Neural progenitor cell (in vitro differentiated cells): Measurements from ENCODE around the gene MIA2. TPM values are rescaled to one million over a fixed set of nuclear protein-coding genes. Genes with fewer than 3 reads are reported as not detected.
"Not testable (repeated sequence)": the region's sequence is repeated elsewhere in the genome, so short reads cannot be mapped to it uniquely, and the experiment has no call there.

ENCODE experiments used
- DNase-seq: peaks from one replicate; pipeline ENCODE4 v3.0.0-alpha.2; 2016; ENCODE audit warnings: low spot score
- H2AFZ ChIP-seq: fragments of 200-600 bp; sonication (generic); replicated peaks from 2 replicates; pipeline ENCODE4 v1.6.1; 2016; ENCODE audit warnings: antibody characterized with exemption
- H3F3A ChIP-seq: fragments of 200-600 bp; sonication (generic); 2 replicates; pipeline ENCODE4 v1.6.1; 2016; ENCODE audit warnings: antibody characterized with exemption, low read depth
- H3K27ac ChIP-seq: fragments of 200-600 bp; sonication (generic); 2 replicates; pipeline ENCODE4 v1.5.1; 2016; ENCODE audit warnings: mild to moderate bottlenecking
- H3K27me3 ChIP-seq: fragments of 200-600 bp; sonication (generic); 2 replicates; pipeline ENCODE4 v1.6.1; 2016; ENCODE audit warnings: mild to moderate bottlenecking, moderate library complexity
- H3K36me3 ChIP-seq: fragments of 200-600 bp; sonication (generic); 2 replicates; pipeline ENCODE4 v1.5.1; 2016
- H3K4me1 ChIP-seq: fragments of 200-600 bp; sonication (generic); 2 replicates; pipeline ENCODE4 v1.6.1; 2016; ENCODE audit warnings: mixed run types
- H3K4me2 ChIP-seq: fragments of 200-600 bp; sonication (generic); 2 replicates; pipeline ENCODE4 v1.6.1; 2016
- H3K4me3 ChIP-seq: fragments of 200-600 bp; sonication (generic); 2 replicates; pipeline ENCODE4 v1.5.1; 2016
- H3K79me2 ChIP-seq: fragments of 200-600 bp; sonication (generic); 2 replicates; pipeline ENCODE4 v1.6.1; 2016; ENCODE audit warnings: low read depth
- H3K9ac ChIP-seq: fragments of 200-600 bp; sonication (generic); 2 replicates; pipeline ENCODE4 v1.6.1; 2016
- H3K9me3 ChIP-seq: fragments of 200-600 bp; sonication (generic); 2 replicates; pipeline ENCODE4 v1.5.1; 2016; ENCODE audit warnings: low read depth
- H4K20me1 ChIP-seq: fragments of 200-600 bp; sonication (generic); 2 replicates; pipeline ENCODE4 v1.6.1; 2016; ENCODE audit warnings: low read depth
- H3K27ac Mint-ChIP-seq: 3 replicates; pipeline ENCODE4 v1.8.0; 2021; ENCODE audit warnings: mixed read lengths
- H3K27me3 Mint-ChIP-seq: 2 replicates; pipeline ENCODE4 v1.8.0; 2022; ENCODE audit warnings: low read depth, mild to moderate bottlenecking, inconsistent platforms, moderate library complexity, mixed read lengths; ENCODE audit not compliant: insufficient read depth
- H3K36me3 Mint-ChIP-seq: 3 replicates; pipeline ENCODE4 v1.8.0; 2021; ENCODE audit warnings: mixed read lengths
- H3K4me1 Mint-ChIP-seq: 3 replicates; pipeline ENCODE4 v1.8.0; 2021; ENCODE audit warnings: mixed read lengths
- H3K4me3 Mint-ChIP-seq: 3 replicates; pipeline ENCODE4 v1.8.0; 2021; ENCODE audit warnings: mild to moderate bottlenecking, moderate library complexity, mixed read lengths
- H3K9me3 Mint-ChIP-seq: 3 replicates; pipeline ENCODE4 v1.8.0; 2020; ENCODE audit warnings: mixed read lengths
- EZH2 ChIP-seq: fragments of 200-600 bp; sonication (generic); IDR thresholded peaks from 2 replicates; pipeline ENCODE4 v1.6.1; 2017; ENCODE audit warnings: antibody characterized with exemption, mild to moderate bottlenecking, moderate library complexity
- EZH2phosphoT487 ChIP-seq: fragments of 200-600 bp; sonication (generic); IDR thresholded peaks from 2 replicates; pipeline ENCODE4 v1.6.1; 2017; ENCODE audit warnings: antibody characterized with exemption
- total RNA-seq: library from RNA; depleted of rRNA; stranded (reverse); fragments of >200 nt; gene quantifications from 2 replicates; pipeline ENCODE4 v1.2.3, GENCODE V29; 2015; ENCODE audit warnings: low replicate concordance
- TF ChIP-seq, protein P1 (sequence below): fragments of 200-600 bp; sonication (generic); IDR thresholded peaks from 2 replicates; pipeline ENCODE4 v1.5.1; 2017; ENCODE audit warnings: antibody characterized with exemption, mild to moderate bottlenecking

MIA2 gene
- total RNA-seq, 1 donor from 2014 or later = 13.0 TPM

DNA sequence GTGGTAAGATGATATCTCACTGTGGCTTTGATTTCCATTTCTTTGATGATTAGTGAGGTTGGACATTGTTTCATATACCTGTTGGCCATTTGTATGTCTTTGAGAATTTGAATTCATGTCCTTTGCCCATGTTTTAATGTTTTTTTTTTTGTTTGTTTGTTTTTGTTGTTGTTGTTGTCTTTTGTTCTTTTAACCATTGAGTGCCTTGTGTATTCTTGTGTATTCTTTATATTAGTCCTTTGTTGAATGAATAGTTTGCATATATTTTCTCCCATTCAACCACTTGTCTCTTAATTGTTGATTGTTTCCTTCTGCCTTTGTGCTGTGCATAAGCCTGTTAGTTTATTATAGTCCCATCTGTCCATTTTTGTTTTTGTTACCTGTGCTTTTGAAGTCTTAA is 126.6 kb downstream of the MIA2 start:
- DNase-seq = no peak
- Mint-ChIP-seq H3K27ac (no peak overlapping the region), H3K4me1 (no peaks in the 10 kb centered on the region), H3K27me3 (peaks cover 2% of the 10 kb centered on the region), H3K36me3 (peaks cover 37% of the 10 kb centered on the region), H3K4me3 (no peak overlapping the region), H3K9me3 (peaks cover 43% of the 10 kb centered on the region)
- no peaks in the 10 kb centered on the region for H3K36me3 ChIP-seq
- H3K4me2 ChIP-seq = no peak overlapping the region
- no peak overlapping the region for H3K9ac ChIP-seq
- no peaks in the 10 kb centered on the region for H4K20me1 ChIP-seq
- H3K79me2 ChIP-seq = no peaks in the 10 kb centered on the region
- no peaks in the 10 kb centered on the region for H3K4me1 ChIP-seq
- TF ChIP-seq EZH2 (no peak), EZH2phosphoT487 (no peak)
- TF ChIP-seq, protein P1, sequence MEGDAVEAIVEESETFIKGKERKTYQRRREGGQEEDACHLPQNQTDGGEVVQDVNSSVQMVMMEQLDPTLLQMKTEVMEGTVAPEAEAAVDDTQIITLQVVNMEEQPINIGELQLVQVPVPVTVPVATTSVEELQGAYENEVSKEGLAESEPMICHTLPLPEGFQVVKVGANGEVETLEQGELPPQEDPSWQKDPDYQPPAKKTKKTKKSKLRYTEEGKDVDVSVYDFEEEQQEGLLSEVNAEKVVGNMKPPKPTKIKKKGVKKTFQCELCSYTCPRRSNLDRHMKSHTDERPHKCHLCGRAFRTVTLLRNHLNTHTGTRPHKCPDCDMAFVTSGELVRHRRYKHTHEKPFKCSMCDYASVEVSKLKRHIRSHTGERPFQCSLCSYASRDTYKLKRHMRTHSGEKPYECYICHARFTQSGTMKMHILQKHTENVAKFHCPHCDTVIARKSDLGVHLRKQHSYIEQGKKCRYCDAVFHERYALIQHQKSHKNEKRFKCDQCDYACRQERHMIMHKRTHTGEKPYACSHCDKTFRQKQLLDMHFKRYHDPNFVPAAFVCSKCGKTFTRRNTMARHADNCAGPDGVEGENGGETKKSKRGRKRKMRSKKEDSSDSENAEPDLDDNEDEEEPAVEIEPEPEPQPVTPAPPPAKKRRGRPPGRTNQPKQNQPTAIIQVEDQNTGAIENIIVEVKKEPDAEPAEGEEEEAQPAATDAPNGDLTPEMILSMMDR = no peak
- no peaks in the 10 kb centered on the region for H3F3A ChIP-seq
- peaks cover 7% of the 10 kb centered on the region for H3K9me3 ChIP-seq
- no peak overlapping the region for H3K4me3 ChIP-seq
- H3K27ac ChIP-seq = no peak overlapping the region
- no peak overlapping the region for H2AFZ ChIP-seq
- no peaks in the 10 kb centered on the region for H3K27me3 ChIP-seq

DNA sequence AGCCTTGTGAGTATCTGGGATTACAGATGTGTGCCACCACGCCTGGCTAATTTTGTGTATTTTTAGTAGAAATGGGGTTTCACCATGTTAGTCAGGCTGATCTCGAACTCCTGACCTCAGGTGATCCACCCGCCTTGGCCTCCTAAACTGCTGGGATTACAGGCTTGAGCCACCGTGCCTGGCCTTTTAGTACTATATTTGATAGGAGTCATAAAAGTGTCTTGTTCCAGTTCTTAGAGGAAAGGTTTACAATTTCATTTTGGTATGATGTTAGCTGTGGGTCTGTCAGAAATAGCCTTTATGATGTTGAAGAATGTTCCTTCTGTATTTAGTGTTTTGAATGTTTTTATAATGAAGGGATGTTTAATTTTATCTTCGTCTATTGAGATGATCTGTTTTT is 127.8 kb downstream of the MIA2 start:
- peaks cover 37% of the 10 kb centered on the region for H3K36me3 Mint-ChIP-seq

DNA sequence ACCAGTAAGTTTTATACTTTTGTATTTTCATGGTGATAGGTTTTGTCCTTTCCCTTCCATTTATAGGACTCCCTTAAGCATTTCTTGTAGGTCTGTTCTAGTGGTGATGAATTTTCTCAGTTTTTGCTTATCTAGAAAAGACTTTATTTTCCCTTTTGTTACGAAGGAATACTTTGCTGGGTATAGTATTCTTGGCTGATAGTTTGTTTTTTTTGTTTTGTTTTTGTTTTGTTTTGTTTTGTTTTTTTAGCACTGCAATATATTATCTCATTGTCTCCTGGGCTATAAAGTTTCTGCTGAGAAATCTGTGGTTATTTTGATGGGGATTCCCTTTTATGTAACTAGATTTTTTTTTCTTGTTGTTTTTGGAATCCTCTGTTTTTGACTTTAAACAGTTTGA is 130.8 kb downstream of the MIA2 start:
- TF ChIP-seq EZH2 (no peak), EZH2phosphoT487 (no peak)
- TF ChIP-seq, protein P1 = no peak
- no peak overlapping the region for H3K9ac ChIP-seq
- no peaks in the 10 kb centered on the region for H4K20me1 ChIP-seq
- H3K27me3 Mint-ChIP-seq = peaks cover 2% of the 10 kb centered on the region
- H3K27ac ChIP-seq = no peak overlapping the region
- H3K9me3 ChIP-seq = peaks cover 7% of the 10 kb centered on the region
- no peak for DNase-seq
- no peak overlapping the region for H2AFZ ChIP-seq
- H3K27me3 ChIP-seq = no peaks in the 10 kb centered on the region
- H3K27ac Mint-ChIP-seq = no peak overlapping the region
- H3K4me3 Mint-ChIP-seq = no peak overlapping the region
- peaks cover 39% of the 10 kb centered on the region for H3K9me3 Mint-ChIP-seq
- peaks cover 22% of the 10 kb centered on the region for H3K4me1 Mint-ChIP-seq
- no peaks in the 10 kb centered on the region for H3K79me2 ChIP-seq
- H3K36me3 ChIP-seq = no peaks in the 10 kb centered on the region
- H3K4me2 ChIP-seq = no peak overlapping the region
- H3F3A ChIP-seq = peaks cover 26% of the 10 kb centered on the region
- H3K4me3 ChIP-seq = no peak overlapping the region
- peaks cover 27% of the 10 kb centered on the region for H3K36me3 Mint-ChIP-seq
- H3K4me1 ChIP-seq = peaks cover 26% of the 10 kb centered on the region

More for the DNA sequence above, 127.8 kb downstream of the MIA2 start:
- not testable (repeated sequence) for H3K27me3 ChIP-seq, H3K4me2 ChIP-seq, H3F3A ChIP-seq, H3K36me3 ChIP-seq, H3K9ac ChIP-seq, H4K20me1 ChIP-seq, H3K27me3 Mint-ChIP-seq, H3K4me3 Mint-ChIP-seq, H3K4me3 ChIP-seq, H3K9me3 ChIP-seq, H3K4me1 Mint-ChIP-seq, H3K79me2 ChIP-seq, H2AFZ ChIP-seq, H3K4me1 ChIP-seq, H3K27ac Mint-ChIP-seq, DNase-seq, H3K27ac ChIP-seq
- peaks cover 48% of the 10 kb centered on the region for H3K9me3 Mint-ChIP-seq

DNA sequence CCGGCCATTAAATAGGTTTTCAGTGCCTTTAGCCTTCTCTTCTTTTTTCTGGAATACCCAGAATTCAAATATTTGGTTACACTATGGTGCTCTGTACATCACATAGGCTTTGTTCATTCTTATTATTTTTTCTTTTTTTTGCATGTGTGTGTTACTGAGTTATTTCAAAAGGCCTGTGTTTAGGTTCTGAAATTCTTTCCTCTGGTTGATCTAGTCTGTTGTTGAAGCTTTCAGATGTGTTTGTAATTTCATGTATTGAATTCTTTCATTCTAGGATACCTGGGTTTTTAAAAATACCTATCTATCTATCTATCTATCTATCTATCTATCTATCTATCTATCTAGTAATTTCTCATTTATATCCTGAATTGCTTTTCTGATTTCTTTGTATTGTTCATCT is 131.6 kb downstream of the MIA2 start:
- Mint-ChIP-seq H3K36me3 (peaks cover 22% of the 10 kb centered on the region), H3K27ac (no peak overlapping the region), H3K4me3 (no peak overlapping the region), H3K27me3 (peaks cover 2% of the 10 kb centered on the region), H3K4me1 (peaks cover 24% of the 10 kb centered on the region), H3K9me3 (peaks cover 30% of the 10 kb centered on the region)
- Histone ChIP-seq H3F3A (peaks cover 33% of the 10 kb centered on the region), H3K9ac (no peak overlapping the region), H3K9me3 (peaks cover 7% of the 10 kb centered on the region), H3K27ac (no peak overlapping the region), H2AFZ (no peak overlapping the region), H3K4me2 (no peak overlapping the region), H3K27me3 (no peaks in the 10 kb centered on the region), H3K79me2 (no peaks in the 10 kb centered on the region), H3K4me3 (no peak overlapping the region), H3K36me3 (no peaks in the 10 kb centered on the region), H4K20me1 (no peaks in the 10 kb centered on the region), H3K4me1 (peaks cover 35% of the 10 kb centered on the region)
- TF ChIP-seq EZH2 = no peak
- no peak for TF ChIP-seq EZH2phosphoT487
- TF ChIP-seq, protein P1 = no peak
- DNase-seq = no peak
